ENCODE data around the gene PHACTR3.

PHACTR3 gene

DNA sequence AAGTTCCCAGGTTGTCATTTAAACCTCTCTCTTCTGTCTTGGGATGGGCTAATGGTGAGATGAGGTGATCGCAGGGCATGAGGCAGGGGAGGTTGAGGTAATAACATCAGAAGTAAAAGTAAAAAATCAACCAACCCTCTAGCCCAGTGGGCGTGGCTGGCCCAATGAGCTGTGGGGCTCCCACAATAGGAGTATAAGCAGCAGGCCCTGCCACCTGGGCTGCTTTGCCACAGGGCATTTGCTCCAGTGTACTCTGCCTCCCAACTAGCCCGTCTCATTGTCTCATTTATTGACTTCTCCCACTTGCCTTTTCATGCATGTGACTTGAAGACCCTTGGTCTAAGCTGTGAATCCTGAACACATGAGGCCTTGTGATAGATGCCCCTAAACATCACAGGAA is 62.8 kb downstream of the PHACTR3 start:
- H3K27ac ChIP-seq (ENCODE audit: low read depth, low read length, poor library complexity, severe bottlenecking): no peak overlapping the region
- no peaks in the 10 kb centered on the region for H3K4me1 ChIP-seq (ENCODE audit: insufficient read depth, low read length, severe bottlenecking)
- no peaks in the 10 kb centered on the region for H4K20me1 ChIP-seq (ENCODE audit: insufficient read depth, low read length)
- H3K27me3 ChIP-seq (ENCODE audit: insufficient read depth, low read length): no peaks in the 10 kb centered on the region
- H3K4me3 ChIP-seq (ENCODE audit: low read depth, low read length, poor library complexity, severe bottlenecking): no peak overlapping the region
- no peak overlapping the region for H3K9ac ChIP-seq (ENCODE audit: low read length)
- H2AFZ ChIP-seq (ENCODE audit: low read length): no peak overlapping the region
- no peaks in the 10 kb centered on the region for H3F3A ChIP-seq (ENCODE audit: insufficient read depth, low read length)
- H3K9me3 ChIP-seq (ENCODE audit: low read length): no peaks in the 10 kb centered on the region
- H3K79me2 ChIP-seq (ENCODE audit: insufficient read depth, low read length): no peaks in the 10 kb centered on the region
- no peaks in the 10 kb centered on the region for H3K9me2 ChIP-seq (ENCODE audit: low read depth, low read length)
- no peak for TF ChIP-seq EZH2 (IDR thresholded peaks at IDR 0.05; ENCODE audit: borderline replicate concordance, low read length)
- TF ChIP-seq, protein P1, sequence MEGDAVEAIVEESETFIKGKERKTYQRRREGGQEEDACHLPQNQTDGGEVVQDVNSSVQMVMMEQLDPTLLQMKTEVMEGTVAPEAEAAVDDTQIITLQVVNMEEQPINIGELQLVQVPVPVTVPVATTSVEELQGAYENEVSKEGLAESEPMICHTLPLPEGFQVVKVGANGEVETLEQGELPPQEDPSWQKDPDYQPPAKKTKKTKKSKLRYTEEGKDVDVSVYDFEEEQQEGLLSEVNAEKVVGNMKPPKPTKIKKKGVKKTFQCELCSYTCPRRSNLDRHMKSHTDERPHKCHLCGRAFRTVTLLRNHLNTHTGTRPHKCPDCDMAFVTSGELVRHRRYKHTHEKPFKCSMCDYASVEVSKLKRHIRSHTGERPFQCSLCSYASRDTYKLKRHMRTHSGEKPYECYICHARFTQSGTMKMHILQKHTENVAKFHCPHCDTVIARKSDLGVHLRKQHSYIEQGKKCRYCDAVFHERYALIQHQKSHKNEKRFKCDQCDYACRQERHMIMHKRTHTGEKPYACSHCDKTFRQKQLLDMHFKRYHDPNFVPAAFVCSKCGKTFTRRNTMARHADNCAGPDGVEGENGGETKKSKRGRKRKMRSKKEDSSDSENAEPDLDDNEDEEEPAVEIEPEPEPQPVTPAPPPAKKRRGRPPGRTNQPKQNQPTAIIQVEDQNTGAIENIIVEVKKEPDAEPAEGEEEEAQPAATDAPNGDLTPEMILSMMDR (IDR thresholded peaks at IDR 0.05; ENCODE audit: low read length): no peak
- no peaks in the 10 kb centered on the region for H3K36me3 ChIP-seq (ENCODE audit: insufficient read depth, low read length)
- no peak overlapping the region for H3K4me2 ChIP-seq (ENCODE audit: low read length)

DNA sequence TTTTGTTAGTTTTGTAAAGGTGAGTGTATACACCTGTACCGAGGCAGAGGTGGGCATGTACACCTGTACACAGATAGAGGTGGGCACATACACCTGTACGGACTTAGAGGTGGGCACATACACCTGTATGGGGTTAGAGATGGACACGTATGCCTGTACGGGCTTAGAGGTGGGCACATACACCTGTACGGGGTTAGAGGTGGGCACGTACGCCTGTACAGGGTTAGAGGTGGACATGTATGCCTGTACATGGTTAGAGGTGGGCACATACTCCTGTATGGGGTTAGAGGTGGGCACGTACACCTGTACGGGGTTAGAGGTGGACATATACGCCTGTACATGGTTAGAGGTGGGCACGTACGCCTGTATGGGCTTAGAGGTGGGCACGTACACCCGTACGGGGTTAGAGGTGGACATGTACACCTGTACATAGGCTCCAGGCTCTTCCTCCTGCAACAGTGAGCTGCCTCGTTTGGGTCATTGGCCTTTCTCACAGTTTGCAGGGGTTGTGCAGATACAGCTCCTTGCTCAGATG is 63.7 kb downstream of the PHACTR3 start:
- Histone ChIP-seq H3K79me2 (ENCODE audit: insufficient read depth, low read length) (no peaks in the 10 kb centered on the region), H3K4me3 (ENCODE audit: low read depth, low read length, poor library complexity, severe bottlenecking) (no peak overlapping the region), H3K36me3 (ENCODE audit: insufficient read depth, low read length) (no peaks in the 10 kb centered on the region), H3K9me3 (ENCODE audit: low read length) (no peaks in the 10 kb centered on the region), H2AFZ (ENCODE audit: low read length) (no peak overlapping the region), H3K9ac (ENCODE audit: low read length) (no peak overlapping the region), H4K20me1 (ENCODE audit: insufficient read depth, low read length) (no peaks in the 10 kb centered on the region), H3K4me2 (ENCODE audit: low read length) (no peak overlapping the region), H3K27me3 (ENCODE audit: insufficient read depth, low read length) (no peaks in the 10 kb centered on the region), H3F3A (ENCODE audit: insufficient read depth, low read length) (no peaks in the 10 kb centered on the region), H3K27ac (ENCODE audit: low read depth, low read length, poor library complexity, severe bottlenecking) (no peak overlapping the region), H3K4me1 (ENCODE audit: insufficient read depth, low read length, severe bottlenecking) (no peaks in the 10 kb centered on the region), H3K9me2 (ENCODE audit: low read depth, low read length) (no peaks in the 10 kb centered on the region)
- TF ChIP-seq, protein P1 (IDR thresholded peaks at IDR 0.05; ENCODE audit: low read length): no peak
- no peak for TF ChIP-seq EZH2 (IDR thresholded peaks at IDR 0.05; ENCODE audit: borderline replicate concordance, low read length)

DNA sequence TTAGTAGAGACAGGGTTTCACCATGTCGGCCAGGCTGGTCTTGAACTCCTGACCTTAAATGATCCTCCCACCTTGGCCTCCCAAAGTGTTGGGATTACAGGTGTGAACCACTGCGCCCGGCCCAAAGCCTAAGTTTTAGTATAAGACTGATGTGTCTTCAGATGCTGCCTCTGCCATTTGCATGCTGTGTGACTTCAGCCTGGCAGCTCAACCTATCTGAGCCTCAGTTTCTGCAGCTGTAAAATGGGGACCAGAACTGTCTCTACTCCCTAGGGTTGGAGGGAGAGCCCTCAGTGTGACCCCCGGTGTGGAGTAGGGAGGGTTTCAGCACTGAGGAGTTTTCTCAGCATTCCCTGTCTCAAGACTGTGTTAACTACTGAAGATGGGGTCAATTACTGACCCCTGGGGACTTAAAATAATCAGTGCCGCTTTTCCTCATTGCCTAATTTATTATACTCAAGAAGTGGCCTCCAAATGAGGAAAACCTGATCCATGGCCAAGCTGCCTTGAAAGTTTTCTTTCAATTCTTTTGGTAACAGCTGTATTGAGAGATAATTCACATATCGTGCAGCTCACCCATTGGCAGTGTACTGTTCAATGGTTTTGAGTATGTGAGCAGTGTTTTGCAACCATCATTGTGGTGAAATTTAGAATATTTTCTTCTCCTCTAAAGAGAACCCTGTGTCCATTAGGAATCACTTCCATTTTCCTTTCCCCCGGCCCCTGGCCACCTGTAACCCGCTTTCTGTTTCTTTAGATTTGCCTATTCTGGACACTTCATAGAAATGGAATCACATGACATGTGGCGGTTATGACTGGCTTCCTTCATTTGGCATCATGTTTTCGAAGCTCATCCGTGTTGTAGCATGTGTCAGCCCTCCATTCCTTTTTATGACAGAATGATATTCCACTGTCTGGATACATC is 64.8 kb downstream of the PHACTR3 start:
- H3F3A ChIP-seq (ENCODE audit: insufficient read depth, low read length): no peaks in the 10 kb centered on the region
- no peaks in the 10 kb centered on the region for H4K20me1 ChIP-seq (ENCODE audit: insufficient read depth, low read length)
- H3K27me3 ChIP-seq (ENCODE audit: insufficient read depth, low read length): no peaks in the 10 kb centered on the region
- TF ChIP-seq, protein P1 (IDR thresholded peaks at IDR 0.05; ENCODE audit: low read length): no peak
- TF ChIP-seq EZH2 (IDR thresholded peaks at IDR 0.05; ENCODE audit: borderline replicate concordance, low read length): no peak
- H3K4me3 ChIP-seq (ENCODE audit: low read depth, low read length, poor library complexity, severe bottlenecking): no peak overlapping the region
- no peak overlapping the region for H3K9ac ChIP-seq (ENCODE audit: low read length)
- no peak overlapping the region for H3K27ac ChIP-seq (ENCODE audit: low read depth, low read length, poor library complexity, severe bottlenecking)
- H3K4me2 ChIP-seq (ENCODE audit: low read length): no peak overlapping the region
- no peaks in the 10 kb centered on the region for H3K36me3 ChIP-seq (ENCODE audit: insufficient read depth, low read length)
- H2AFZ ChIP-seq (ENCODE audit: low read length): no peak overlapping the region
- H3K9me2 ChIP-seq (ENCODE audit: low read depth, low read length): no peaks in the 10 kb centered on the region
- no peaks in the 10 kb centered on the region for H3K9me3 ChIP-seq (ENCODE audit: low read length)
- no peaks in the 10 kb centered on the region for H3K4me1 ChIP-seq (ENCODE audit: insufficient read depth, low read length, severe bottlenecking)
- H3K79me2 ChIP-seq (ENCODE audit: insufficient read depth, low read length): no peaks in the 10 kb centered on the region

Measured in OCI-LY1 (cell line).